Stimulated activated naive CD4-positive, alpha-beta T cell treated with Interleukin-2 at 50 U/mL for 16 hours (primary cell): Measurements from ENCODE around the gene DAAM1.

ENCODE experiments used
- DNase-seq: peaks from one replicate; lab custom pipeline; 2025; lab: John Stamatoyannopoulos, UW

DAAM1 gene

DNA sequence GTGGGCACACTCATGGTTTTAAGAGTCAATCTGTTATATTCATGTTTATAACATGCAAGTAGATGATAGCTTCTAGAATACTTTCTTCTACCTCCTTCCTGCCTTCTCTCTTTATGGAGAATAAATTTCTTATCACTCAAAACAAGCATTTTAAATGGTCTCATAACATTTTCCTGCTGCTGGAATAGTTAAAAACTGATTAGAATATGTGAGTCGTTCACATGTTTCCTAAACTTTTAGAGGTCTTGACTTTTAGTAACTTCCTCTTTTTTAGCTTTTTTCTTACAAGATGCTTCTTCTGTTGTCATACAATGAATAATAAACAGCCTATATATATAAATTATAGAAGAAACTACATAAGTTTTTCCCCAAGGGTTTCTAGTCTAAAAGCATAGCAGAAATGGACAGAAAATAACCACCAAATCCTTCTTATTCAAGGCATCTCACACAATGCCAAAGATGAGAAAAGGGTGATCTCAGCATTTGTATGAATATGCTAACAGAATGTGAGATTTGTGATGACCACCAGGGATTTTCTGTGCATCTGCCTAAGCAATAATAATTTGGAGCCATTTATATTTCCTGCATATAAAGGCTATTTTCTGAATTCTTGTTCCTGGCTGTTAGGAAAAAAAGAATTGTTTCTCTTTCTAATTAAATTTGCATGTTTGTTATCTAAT lies 127.8 kb downstream of the DAAM1 start:
- DNase-seq, result no peak

- DNase-seq, result no peak
These were observed 128.9 kb downstream of the DAAM1 start for GRCh38 chr14:59317346-59317745.

GRCh38 chr14:59317798-59318505 lies 129.5 kb downstream of the DAAM1 start:
- no peak for DNase-seq

DNA sequence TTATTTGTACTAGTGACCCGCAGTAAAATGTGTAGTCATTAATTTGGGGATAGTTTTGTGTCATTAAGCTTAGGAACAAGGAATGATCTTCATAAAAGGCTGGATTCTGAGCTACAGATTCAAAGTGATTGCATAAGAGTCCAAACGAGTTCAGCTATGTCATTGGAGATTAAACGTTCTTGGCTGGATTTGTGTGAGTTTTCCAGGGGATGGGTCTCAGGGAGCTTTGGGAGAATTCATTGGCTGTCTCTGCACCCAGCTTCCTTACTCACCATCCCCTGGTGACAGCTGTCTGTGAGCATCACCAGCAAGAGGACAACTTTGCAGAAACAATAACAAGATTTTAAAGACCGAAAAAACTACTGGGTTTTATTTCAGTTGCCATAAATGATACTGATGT lies 130.4 kb downstream of the DAAM1 start:
- DNase-seq, result no peak

GRCh38 chr14:59320361-59320760 lies 131.9 kb downstream of the DAAM1 start:
- no peak for DNase-seq

DNA sequence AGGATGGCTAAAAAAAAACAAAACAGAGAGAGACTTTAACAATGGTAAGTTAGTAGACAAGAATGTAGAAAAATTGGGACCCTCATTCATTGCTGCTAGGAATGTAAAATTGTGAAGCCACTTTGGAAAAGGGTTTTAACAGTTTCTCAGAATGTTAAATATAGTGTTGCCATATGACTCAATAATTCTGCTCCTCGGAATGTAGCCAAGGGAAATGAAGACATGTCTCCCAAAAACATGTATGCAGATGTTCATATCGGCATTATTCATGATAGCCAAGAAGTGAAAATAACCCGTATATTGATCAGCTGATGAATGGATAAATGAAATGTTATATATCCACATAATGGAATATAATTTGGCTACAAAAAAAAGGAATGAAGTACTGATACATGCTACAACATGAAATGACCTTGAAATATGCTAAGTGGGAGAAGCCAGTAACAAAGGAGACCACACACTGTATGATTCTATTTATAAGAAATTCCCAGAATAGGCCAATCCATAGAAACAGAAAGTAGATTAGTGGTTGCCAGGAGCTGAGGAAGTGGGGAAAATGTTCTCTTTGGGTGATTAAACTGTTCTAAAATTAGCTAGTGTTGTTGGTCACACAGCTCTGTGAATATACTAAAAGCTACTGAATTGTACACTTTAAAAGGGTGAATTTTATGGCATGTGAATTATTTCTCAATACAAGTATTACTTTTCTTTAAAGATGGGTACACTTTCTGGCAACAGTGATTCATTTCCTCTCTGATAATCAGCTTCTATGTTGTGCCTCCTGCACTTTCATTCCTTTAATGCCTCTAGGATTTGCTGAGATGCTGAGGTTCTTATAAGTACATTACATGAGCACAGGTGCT lies 132.5 kb downstream of the DAAM1 start:
- DNase-seq, result no peak

- no peak for DNase-seq
These were observed 133.1 kb downstream of the DAAM1 start for GRCh38 chr14:59321626-59321949.

GRCh38 chr14:59325906-59326305 lies 137.4 kb downstream of the DAAM1 start:
- no peak for DNase-seq

DNA sequence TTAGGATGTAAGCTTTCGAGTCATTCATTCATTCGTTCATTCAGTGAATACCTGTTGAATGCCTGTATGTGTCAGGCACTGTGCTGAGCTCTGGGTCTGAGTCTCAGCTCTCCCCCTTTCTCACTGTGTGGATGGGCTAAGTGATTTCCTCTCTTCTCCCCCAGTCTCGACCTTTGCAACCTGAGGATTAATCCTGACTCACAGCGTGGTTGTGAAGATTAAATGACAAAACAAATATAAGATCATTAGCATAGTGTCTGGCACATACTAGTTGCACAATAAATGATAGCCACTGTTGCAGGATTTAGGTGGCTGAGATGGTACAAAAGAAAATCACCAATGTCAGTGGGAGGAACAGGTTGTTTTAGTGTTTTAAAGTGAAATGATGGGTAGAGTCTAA lies 140.0 kb downstream of the DAAM1 start:
- no peak for DNase-seq

- DNase-seq, result no peak
These were observed 142.0 kb downstream of the DAAM1 start for GRCh38 chr14:59330455-59330854.

DNA sequence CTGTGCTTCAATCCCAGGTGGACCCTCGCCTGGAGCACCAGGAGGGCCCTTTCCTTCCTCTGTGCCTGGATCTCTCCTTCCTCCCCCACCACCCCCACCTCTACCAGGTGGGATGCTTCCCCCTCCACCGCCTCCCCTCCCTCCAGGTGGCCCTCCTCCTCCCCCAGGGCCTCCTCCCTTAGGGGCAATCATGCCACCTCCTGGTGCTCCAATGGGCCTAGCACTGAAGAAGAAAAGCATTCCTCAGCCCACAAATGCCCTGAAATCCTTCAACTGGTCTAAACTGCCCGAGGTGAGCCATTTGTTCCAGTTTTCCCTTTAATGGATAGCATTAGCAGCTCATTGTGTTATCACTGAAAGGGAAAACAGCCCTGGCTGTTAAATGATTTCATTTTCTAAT lies 142.8 kb downstream of the DAAM1 start:
- no peak for DNase-seq

DNA sequence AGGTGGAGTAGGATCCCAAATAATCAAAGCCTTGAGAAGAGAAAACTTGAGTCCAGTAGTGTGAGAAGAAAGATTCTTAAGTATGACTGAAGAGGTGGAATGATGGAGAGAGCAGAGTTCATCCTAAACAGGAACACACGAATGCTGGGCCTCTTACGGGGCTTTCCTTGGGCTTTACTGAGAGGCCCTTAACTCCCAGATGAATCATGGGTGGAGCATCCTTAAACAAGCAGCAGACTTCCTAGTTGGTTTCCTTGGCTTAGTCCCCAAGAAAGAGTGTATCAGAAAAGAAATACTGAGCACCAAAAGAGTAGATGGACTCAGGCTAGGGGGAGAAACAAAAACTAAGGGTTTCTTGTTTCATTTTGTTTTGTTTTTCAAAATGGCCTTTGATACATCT lies 144.3 kb downstream of the DAAM1 start:
- DNase-seq, result no peak

DNA sequence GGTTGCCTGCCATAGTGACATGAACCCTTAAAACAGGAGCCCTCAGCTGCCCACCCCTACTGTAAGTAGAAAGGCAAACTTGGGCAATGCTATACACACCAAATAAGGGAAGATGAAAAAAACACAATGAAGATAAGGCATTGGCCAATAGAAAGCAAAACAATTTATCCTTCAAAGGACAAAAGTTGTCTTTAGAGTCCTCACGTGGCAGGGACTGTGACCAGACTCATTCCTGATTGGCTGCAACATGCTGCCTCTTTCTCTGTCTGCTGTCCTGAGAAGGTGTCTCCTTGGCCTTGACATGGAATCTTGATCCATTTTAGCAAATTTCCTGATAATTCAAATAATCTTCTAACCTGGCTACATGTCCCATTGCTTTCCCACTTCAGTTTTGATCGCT lies 144.8 kb downstream of the DAAM1 start:
- DNase-seq, result no peak

- no peak for DNase-seq
These were observed 145.2 kb downstream of the DAAM1 start for GRCh38 chr14:59333668-59334067.

- no peak for DNase-seq
These were observed 145.8 kb downstream of the DAAM1 start for GRCh38 chr14:59334253-59334652.

- no peak for DNase-seq
These were observed 147.6 kb downstream of the DAAM1 start for GRCh38 chr14:59336098-59336497.

DNA sequence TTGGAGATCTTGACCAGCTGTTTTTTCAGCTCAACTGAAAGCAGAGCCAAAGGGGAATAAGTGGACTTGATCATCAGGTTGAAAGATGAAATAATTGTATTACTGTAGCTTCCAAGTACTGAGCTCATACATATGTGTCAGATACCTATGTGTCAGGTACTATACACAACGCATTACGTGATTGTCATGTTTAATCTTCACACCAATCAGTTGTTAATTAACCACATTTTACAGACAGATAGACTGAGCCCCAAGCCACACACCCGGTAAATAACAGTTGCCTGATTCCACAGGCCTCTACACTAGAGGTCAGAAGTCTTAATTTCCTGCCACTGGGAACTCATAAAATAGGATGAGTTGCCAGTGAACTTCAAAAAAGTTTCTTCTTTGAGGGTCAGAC lies 148.2 kb downstream of the DAAM1 start:
- DNase-seq, result no peak

DNA sequence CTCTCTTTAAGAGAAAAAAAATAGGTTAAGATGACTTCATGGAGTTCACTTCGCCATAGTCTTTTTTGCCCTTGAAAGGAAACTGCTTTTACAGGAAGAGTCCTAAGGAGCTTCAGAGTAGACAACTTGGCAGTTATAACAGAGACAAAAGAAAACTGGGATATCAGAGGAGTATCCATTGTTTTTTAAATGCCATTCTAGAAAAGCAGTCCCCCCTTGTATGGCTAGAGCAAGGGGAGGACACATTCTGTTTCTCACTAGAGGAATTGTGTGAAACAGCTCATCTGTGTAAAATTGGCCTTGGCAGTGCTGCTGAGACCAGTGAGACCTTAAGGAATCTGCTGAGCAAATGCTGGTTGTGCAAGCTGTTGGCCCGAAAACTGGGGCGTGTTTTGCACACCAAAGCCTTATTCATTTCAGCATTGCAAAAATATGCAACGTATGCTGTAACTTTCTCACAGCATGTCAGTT lies 148.7 kb downstream of the DAAM1 start:
- DNase-seq, result no peak

DNA sequence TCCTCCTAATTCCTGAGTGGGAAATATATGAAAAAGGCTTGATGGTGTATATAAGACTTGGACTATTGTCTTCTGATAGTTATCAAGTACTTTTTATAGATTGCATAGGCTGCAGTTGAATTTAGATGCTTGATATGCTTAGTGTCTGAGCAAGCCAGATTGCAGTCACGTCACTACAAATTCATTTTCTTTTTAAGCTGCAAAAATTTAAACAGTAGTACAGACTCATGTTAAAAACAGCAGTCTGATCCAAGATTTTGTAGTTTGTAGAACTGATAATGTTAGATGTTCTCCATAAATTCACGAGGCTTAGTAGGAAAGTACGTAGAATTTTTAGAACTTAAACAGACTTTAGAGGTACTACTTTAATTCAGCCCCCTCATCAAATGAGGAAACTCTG lies 150.3 kb downstream of the DAAM1 start:
- no peak for DNase-seq

DNA sequence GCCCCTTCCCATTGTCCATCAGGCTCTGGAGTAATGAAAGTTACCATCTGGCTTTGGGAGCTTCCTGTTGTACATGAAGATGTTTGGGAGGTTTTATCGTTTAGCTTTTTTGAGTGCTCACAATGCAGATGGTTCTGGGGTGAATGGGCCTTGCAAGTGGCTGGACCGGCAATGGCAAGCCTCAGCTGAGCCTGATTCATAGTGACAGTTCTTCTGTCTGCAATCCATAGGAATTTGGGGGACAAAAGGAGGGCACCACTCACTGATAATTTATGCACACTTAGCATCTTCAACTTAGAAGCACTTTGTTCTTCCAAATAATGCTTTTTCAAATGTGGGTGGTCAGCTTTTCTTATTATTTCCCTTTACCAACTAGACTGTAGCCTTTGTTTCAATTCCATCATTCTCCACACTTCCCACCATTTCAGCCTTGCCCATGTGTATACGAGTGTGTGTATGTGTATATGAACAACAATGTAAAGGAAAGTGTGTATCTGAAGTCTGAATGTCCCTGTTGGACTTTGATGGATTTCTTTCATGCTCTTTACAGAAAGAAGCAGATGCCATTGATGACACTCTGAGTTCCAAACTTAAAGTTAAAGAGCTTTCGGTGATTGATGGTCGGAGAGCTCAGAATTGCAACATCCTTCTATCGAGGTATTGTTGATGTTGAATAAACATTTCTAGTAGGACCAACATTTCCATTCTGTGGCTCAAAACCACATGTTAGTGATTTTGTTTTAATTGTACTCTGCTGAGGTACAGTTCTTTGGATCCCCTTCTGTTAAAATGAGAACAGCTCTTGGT lies 151.3 kb downstream of the DAAM1 start:
- DNase-seq, result no peak

DNA sequence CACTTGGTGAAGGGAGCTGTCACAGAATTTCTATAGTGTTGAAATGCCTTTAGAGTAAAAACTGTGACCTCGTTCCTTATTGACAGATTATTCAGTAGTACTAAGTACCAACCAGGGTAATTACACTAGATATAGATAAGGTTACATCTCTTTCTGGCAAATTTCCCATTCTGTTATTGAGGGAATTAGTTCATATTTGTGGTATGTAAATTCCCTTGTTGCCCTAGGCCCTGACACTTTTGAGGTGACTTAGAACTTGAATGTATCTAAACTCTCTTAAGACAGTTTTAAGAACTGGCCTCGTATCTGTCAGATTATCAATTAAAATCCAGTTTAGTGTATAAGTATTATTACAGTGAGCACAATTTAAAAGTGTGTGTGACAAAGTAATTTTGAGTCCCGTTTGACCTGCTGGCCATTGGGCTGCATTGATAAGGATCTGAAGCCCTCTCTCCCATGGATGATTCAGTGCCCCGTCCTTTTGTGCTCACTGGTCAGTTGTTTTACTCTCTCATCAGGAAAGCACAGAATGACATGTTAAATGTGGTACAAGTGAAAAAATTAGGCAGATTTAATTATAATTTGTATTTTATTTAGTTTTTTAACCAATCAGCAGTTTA lies 153.5 kb downstream of the DAAM1 start:
- DNase-seq, result no peak
